GM21515 (cell line): Measurements from ENCODE around the gene VANGL1.
A peak's percentile ranks its signal among the peaks of the same experiment; 100 is the strongest.
"Not testable (repeated sequence)": the region's sequence is repeated elsewhere in the genome, so short reads cannot be mapped to it uniquely, and the experiment has no call there.

Source experiments
- ATAC-seq: cut with Tn5 transposase; IDR thresholded peaks from one replicate; pipeline ENCODE4 v1.9.1; 2021; ENCODE audit not compliant: unreplicated experiment

The VANGL1 gene

DNA sequence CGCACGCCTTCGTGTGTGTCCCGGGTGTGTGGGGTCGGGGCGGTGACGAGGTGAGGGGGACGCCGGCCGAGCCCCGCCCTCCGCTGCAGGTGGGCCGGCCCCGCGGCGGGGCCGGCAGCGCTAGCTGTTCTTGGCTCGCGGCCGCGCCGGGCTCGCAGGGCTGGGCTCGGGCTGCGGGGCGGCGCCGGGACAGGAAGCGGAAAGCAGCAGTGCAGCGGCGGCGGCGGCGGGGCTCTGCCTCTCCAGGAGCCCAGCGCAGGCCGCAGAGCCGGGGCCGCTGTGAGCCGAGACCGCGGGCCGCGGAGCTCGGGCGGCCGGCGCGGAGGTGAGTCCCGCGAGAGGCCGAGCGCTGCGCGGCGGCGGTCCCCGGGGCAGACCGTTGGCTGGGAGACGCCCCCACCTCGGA, at the start of gene VANGL1:
TSS of gene VANGL1 (plus strand) at position 209 of the 406 bp plus-strand sequence. CDS start 9,444 bp downstream, outside the sequence.
- peak; percentile 67 for ATAC-seq

- no peak for ATAC-seq
Measured at GRCh38 chr1:115592264-115592663, 49.5 kb upstream of the VANGL1 start.

GRCh38 chr1:115593365-115594259, 48.2 kb upstream of the VANGL1 start:
- no peak for ATAC-seq

DNA sequence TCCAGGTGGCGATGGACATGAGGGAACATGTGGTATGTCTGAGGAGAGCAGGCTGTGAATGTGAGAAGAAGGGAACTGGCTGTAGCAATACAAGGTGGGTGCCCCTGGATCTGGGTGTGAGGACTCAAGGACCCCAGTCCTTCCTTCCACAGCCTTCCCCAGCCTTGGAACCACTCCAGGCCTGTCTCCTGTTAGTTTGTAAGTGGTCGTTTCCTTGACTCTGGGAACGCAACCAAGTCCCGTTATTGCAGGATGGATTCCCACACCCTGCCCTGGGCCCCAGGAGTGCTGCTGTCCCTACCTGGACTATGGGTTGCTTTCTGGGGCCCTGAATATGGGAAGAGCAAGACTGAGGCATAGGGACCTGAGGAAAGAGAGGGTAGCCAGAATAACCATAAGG, 47.2 kb upstream of the VANGL1 start:
- no peak for ATAC-seq

- peak; percentile 63 for ATAC-seq
Measured at GRCh38 chr1:115595279-115596079, 46.3 kb upstream of the VANGL1 start.

DNA sequence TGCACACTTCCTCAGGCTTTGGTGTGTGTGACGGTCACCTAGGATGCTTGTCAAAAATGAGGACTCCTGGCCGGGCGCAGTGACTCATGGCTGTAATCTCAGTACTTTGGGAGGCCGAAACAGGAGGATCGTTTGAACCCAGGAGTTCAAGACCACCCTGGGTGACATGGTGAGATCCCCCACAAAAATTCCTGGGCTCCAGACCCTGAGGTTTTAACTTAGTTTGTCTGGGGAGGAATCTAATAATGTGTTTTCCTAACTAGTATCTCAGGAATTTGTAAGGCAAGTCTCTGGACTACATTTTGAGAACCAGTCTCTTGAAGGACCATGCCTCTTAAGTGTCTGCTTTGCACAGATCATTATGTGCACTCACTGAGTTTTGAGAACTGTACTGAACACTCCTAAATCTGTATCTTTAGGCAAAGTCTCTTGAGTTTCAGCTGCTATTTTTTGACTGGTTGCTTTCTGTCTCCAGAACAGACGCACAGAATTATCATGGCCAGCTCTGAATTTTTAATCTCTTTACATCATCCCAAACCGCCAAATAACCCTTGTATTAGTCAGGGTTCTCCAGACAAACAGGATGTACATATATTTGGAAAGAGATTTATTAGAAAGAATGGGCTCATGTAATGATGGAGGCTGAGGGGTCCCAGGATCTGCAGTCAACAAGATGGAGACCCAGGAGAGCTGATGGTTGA, 45.5 kb upstream of the VANGL1 start:
- ATAC-seq: no peak

- no peak for ATAC-seq
Measured at GRCh38 chr1:115604508-115604907, 37.3 kb upstream of the VANGL1 start.

DNA sequence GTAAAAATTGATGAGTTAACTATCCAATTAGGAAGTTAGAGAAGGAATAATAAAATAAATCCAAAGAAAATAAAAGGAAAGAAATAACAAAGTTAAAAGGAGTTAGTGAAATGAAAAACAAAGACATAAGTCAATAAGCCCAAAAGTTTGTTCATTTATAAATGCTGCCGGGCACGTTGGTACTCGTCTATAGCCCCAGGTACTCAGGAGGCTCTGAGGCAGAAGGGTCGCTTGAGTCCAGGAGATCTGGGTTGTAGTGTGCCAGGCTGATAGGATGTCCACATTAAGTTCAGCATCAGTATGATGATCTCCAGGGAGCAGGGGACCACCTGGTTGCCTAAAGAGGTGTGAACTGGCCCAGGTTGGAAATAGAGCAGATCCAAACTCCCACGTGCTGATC, 35.5 kb upstream of the VANGL1 start:
- no peak for ATAC-seq

DNA sequence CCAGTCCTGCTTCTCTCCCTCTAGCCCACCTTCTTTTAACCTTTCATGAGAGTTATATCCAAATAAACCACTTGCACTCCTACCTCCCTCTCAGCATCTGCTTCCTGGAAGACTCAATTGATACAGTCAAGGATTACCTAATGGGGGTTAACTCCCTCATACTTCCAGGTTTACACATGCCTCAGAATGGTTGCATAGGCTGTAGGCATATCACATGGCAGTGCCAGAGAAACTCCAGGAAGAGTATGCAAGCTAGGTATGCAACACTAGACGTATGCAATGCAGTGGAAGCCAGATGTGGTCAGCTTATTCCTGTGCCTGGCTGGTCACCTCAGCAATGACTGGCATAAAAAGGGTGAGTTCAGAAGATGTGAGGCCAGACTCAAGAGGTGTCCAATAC, 32.7 kb upstream of the VANGL1 start:
- no peak for ATAC-seq

DNA sequence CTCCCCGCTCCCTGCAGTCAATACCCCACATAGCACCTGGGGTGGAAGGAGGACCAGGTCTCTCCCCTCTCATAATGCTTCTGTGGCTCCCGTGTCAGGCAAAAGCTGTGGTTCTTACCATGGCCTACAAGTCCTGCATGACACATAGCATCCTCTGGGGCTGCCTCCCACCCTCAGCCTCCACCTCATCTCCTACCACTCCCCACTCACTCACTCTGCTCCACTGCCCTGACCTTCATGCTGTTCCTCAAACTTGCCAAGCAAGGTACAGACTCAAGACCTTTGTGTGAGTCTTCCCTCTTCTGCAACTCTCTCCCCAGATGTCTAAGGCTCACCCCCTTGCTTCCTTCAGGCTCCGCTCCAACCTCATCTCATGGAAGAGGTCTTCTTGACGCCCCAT, 28.0 kb upstream of the VANGL1 start:
- ATAC-seq: no peak

DNA sequence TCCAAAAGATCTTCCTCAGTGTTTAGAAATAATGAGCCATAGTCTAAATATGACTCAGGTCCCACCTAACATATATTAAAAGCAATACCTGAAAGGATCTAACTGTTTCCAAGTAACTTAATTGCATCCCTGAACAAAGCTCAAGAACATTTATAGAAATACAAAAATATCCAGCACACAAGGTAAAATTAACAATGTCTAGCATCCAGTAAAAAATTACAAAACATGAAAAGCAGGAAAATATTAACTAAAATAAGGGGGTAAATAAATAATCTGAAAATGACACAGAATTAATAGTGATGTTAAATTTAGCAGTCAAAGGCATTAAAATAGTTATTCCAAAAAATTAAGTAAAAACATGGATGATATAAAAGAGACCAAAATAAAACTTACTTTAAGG, 21.3 kb upstream of the VANGL1 start:
- ATAC-seq: no peak

DNA sequence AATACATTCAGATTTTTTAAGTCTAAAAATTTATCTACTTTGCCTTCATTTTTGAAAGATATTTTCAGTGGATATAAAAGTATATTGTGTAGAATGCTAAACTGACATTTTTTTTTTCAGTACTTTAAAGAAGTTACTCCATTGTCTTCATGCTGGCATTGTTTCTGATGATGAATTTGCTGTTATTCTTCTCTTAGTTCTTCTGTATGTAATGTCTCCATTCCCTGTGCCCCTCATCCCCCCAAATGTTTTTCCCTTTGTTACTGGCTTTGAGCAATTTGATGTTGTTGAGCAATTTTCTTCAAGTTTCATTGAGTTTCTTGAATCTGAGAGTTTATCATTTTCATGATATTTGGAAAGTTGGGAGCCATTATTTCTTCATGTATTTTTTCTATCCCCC, 20.8 kb upstream of the VANGL1 start:
- ATAC-seq: no peak

DNA sequence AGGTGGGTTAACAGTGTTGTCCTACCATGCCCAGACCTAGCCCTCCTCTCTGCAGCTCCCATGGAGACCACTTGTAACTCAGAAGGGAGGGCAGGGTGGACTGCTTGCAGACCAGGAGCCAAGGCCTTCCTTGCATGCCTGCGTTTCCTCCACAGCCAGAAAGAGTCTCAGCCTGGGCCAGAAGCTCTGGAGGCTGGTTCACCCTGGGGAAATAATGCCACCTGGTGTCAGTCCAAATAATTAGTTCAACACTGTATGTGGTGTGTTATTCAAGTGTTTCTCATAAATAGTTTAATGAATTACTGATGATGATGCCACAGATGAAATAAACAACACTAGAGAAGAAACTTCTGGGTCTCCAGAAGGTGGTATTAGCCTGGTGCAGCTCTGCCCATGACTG, 16.9 kb upstream of the VANGL1 start:
- no peak for ATAC-seq

DNA sequence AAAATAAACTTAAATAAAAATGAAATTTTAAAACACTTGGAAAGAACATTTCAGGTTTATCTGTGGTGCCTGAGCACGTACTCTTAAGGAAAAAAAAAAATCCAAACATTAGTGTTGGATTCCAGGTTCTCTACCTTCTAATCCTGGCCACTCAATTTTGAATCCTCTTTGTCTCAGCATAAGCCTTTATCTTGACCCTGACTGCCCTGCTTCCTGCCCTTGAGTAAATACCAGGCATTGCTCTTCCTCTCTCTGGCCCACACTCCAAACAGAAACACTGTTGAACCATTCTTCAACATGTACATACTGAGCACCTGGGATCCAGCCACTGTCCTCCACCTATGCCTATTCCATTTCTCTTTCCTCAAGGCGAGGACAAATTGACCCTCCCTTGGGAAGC, 11.4 kb upstream of the VANGL1 start:
- no peak for ATAC-seq

GRCh38 chr1:115632251-115633026, 9.3 kb upstream of the VANGL1 start:
- ATAC-seq: no peak

- ATAC-seq: not testable (repeated sequence)
Measured at GRCh38 chr1:115633606-115634005, 8.2 kb upstream of the VANGL1 start.

DNA sequence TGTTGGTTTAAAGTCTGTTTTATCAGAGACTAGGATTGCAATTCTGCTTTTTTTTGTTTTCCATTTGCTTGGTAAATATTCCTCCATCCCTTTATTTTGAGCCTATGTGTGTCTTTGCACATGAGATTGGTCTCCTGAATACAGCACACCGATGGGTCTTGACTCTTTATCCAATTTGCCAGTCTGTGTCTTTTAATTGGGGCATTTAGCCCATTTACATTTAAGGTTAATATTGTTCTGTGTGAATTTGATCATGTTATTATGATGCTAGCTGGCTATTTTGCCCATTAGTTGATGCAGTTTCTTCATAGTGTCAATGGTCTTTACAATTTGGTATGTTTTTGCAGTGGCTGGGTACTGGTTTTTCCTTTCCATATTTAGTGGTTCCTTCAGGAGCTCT, 4.5 kb upstream of the VANGL1 start:
- ATAC-seq: not testable (repeated sequence)

DNA sequence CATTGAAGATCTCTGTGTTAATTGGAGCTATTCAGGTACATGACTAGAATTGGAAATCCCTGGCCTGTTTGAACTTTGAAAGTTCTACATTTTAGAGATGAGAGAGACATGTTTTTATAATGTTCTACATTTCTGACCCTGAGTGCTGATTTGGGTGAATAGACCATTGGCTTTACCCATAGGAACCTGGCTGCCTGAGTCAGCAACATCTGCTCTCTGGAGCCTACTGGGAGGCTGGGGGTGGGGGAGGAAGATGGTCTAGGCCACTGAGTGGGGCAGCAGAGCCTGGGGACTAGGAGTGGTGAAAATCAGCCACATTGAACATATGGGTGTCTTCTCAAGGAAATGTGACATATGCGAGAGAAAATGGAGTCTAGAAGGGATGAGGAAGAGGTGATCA, 1.4 kb upstream of the VANGL1 start:
- ATAC-seq: no peak

DNA sequence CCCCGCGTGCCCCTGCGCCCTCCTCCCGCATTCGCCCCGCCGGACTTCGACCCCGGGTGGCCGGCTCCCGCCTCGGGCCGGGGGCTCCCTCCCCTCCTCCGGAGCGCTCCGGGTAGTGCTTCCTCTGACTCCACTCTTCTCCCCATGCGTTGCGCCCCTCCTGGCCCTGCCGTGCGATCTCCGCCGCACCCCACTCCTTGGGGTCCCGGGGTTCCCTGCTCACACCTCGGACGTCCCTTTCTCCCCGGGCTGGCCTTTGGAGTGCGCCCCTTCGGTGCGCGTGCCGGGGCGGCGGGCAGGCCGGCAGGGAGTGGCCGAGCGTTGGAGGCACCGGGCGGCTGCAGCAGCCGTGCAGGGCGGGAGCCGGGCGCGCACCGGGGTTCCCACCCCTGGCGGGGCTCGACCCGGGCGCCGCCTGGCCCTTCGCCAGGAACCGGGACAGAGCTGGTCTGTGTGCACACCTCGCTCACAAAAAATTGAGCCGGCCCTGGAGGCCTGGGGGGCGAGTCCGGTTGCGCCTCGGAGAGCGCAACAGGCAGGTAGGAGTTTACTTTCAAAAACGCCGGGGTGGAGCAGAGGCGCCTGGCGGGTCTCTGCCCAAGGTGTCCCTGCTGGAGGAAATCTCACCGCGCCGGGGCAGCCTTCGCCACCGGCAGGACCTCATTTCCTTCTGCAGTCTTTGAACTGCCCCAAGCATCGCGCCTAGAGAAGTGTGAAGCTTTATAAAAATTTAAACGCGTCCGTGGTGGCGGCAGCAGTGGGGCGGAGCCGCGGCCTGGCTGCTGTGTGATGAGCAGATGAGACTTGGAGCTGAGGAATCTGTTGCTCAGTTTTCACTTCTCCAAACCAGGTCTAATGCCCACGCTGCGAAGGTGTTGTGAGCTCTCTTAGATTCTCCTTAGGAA, 650 bp downstream of the VANGL1 start:
- peak; percentile 60 for ATAC-seq

GRCh38 chr1:115643225-115643624, 1.5 kb downstream of the VANGL1 start:
- ATAC-seq: no peak
